GM21786 (cell line): ENCODE data around the gene ABR.
"Not testable (repeated sequence)": the region's sequence is repeated elsewhere in the genome, so short reads cannot be mapped to it uniquely, and the experiment has no call there.

Experiments
- ATAC-seq: cut with Tn5 transposase; IDR thresholded peaks from one replicate; pipeline ENCODE4 v1.9.1; 2021; ENCODE audit not compliant: unreplicated experiment

ABR gene

GRCh38 chr17:1073963-1074625 is 105.7 kb downstream of the ABR start:
- ATAC-seq: not testable (repeated sequence)

- no peak for ATAC-seq
These were observed 106.4 kb downstream of the ABR start for GRCh38 chr17:1073241-1073962.

- ATAC-seq: no peak
These were observed 107.2 kb downstream of the ABR start for GRCh38 chr17:1072551-1072961.

- no peak for ATAC-seq
These were observed 108.5 kb downstream of the ABR start for GRCh38 chr17:1071103-1071825.

GRCh38 chr17:1070411-1070810 is 109.4 kb downstream of the ABR start:
- ATAC-seq: no peak

GRCh38 chr17:1069847-1070246 is 109.9 kb downstream of the ABR start:
- ATAC-seq: no peak

GRCh38 chr17:1068356-1068755 is 111.4 kb downstream of the ABR start:
- ATAC-seq: no peak

GRCh38 chr17:1067282-1067956 is 112.4 kb downstream of the ABR start:
- ATAC-seq: no peak

- not testable (repeated sequence) for ATAC-seq
These were observed 114.4 kb downstream of the ABR start for GRCh38 chr17:1065416-1065815.

GRCh38 chr17:1060991-1061390 is 118.8 kb downstream of the ABR start:
- ATAC-seq: no peak

- ATAC-seq: no peak
These were observed 120.5 kb downstream of the ABR start for GRCh38 chr17:1059131-1059795.

- no peak for ATAC-seq
These were observed 121.2 kb downstream of the ABR start for GRCh38 chr17:1058423-1059130.

- no peak for ATAC-seq
These were observed 123.0 kb downstream of the ABR start for GRCh38 chr17:1056761-1057160.

- no peak for ATAC-seq
These were observed 123.8 kb downstream of the ABR start for GRCh38 chr17:1055751-1056645.

GRCh38 chr17:1055231-1055630 is 124.5 kb downstream of the ABR start:
- ATAC-seq: no peak

- no peak for ATAC-seq
These were observed 125.1 kb downstream of the ABR start for GRCh38 chr17:1054656-1055055.

- ATAC-seq: no peak
These were observed 126.0 kb downstream of the ABR start for GRCh38 chr17:1053661-1054360.
